ENCODE measurements around the gene UNC13A.
"Not testable (repeated sequence)": the region's sequence is repeated elsewhere in the genome, so short reads cannot be mapped to it uniquely, and the experiment has no call there.

UNC13A gene

DNA sequence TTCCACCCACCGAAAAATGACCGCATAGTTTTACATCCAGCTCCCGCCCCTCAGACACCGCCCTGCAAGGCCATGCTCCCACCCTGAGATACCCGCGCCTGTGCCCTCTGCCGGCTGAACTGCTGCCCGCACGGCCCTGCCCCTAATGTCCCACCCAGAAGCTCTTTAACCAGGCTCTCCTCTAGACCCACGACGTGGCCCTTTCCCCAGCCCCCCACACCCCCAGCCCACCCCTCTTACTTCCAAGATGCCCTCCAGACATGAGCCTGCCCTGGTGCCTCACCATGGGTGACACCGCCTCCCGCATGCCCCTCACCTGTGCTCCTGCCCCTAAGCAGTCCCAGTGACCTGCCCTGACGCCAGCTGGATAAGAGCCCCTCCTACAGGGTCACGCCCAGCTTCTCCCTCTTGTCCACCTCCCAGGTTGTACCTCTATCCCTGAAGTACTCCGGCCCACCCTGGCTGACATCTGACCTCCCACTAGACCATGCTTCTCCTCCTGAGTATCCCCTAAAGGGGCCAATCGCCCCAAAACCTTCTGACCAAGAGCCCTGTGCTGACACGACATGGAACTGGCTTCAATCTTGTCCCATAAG, 81.5 kb downstream of the UNC13A start:
- no peak for DNase-seq (ENCODE audit: insufficient read length, low spot score)
- FAIRE-seq, result no peak

DNA sequence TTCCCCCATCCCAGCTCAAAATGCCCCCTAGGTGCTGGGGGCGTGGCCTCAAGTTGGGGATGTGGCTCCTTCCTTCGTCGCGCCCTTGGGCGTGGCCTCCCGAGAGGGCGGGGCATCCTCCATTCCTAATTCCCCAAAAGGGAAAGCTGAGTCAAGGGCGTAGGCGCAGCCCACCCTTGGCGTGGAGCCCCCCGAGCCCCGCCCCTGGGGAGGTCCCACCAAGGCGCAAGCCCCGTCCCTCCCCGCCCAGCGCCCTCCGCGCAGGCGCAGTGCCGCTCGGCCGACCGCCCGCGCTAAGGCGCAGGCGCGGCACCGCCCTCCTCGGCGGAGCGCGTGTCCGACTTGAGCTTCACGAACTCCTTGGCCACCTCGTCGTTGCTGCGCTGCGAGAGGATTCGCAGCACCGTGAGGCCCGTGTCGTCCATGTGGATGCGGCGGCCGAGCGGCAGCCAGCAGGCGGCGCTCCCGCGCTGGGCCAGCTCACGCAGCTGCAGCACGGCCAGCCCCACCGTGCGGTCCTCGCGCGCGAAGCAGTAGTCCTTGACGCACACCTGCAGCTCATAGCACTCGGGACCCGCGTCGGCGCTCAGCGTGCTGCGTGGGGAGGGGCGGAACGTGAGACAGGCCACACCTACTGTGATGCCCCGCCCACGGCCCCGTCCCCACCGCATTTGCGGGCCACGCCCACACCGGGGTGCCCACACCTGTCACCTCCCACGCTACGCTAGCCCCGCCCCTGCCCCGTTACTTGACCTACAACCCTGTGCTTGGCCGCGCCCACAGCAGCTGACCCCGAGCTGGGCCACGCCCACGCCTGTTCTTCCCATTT, 82.2 kb downstream of the UNC13A start:
- FAIRE-seq (peak; percentile 87), DNase-seq (ENCODE audit: insufficient read length, low spot score) (peak; percentile 86)

DNA sequence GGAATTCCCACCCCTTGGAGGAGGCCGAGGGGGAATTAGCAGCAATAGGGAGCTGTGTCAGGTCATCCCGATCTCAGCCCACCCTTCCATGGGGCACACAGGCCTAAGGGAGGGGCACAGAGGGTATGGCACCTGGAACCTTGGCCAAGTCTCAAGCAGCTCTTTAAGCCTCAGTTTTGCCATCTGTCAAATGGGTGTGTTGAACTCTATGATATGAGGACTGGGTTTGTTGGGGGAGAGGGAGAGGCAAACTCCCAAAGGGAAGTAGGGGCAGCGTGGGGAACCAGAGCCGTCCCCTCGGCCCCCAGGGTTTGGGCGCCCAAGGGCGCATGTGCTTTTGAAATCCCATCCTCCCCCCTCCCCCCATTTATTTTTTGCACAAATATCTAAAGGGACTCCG, 83.0 kb downstream of the UNC13A start:
- DNase-seq (ENCODE audit: insufficient read length, low spot score) (no peak), FAIRE-seq (no peak)

DNA sequence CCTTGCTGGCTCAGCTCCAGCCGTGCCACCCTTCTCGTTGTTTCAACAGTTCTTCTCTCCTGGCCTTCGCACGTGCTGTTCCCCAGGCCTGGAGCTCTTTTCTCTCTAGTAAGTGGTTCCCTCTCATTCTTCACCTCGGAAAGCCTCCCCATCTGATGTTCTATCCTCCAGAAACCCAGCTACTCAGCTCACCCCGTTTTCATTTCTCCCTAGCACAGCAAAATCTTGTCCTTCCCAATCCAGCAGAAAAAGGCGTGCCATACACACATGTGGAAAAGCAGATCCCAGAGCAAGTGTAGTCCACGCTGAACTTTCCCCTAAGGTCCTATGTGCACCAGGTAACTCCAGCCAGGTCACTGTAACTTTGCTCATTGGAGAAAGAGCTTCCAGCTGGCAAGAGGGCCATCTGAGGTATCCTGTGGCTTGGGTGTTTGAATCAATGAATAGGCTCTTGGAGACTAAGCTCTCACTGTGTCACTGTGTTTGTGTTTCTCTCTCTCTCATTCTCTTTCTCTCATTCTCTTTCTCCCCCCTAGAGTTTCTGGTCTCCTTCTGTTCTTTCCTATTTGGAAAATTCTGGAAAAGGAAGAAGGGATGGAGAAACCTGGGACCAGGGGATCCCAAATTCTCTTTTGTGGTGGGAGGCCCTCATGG, 83.7 kb downstream of the UNC13A start:
- FAIRE-seq (no peak), DNase-seq (ENCODE audit: insufficient read length, low spot score) (no peak)

DNA sequence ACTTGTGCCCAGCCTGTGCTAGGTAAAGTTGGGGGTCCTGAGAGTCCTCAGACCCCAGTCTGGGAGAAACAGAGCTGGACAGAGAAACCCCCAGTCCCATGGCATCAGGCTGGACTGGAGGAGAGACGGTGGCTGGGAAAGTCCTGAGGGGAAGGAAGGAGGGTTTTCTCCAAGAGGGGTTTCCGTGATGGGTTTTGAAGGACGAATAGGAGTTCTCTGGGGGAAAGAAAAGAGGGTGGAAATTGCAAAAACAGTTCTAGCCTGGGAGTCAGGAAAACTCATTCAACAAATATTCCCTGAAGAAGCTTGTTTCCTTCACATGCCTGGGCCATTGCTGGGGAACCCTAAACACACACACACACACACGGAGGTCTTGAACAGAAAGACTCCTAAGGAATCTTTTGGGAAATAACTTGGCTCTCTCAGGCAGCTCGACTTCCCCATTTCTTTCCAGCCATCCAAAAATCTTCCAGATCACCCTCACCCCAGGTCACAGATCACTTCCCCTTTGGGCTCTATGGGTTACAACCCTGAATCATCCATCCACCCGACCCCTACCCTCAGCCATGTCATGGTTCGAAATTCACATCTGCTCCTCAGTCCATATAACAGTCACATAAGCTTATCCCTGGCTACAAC, 85.2 kb downstream of the UNC13A start:
- FAIRE-seq, result no peak

DNA sequence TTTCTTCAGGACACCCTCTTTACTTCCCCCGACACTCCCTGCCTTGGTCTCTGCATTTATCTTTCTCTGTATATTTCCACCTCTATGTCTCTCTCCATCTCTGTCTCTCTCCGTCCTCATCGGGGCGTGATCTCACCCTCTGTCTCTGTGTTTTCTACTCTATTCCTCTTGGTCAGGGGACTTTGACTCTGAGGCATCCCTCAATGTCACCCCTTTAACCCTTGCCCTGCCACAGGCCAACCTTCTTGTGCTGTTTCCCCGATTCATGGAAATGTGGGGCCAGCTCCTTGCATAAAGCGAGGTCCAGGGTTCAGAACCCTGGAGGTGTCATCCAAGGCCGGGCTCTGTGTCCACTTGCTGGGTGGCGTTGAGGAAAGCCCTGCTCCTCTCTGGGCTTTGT, 85.9 kb downstream of the UNC13A start:
- no peak for DNase-seq (ENCODE audit: insufficient read length, low spot score)
- no peak for FAIRE-seq

More for the DNA sequence above, 85.2 kb downstream of the UNC13A start:
- DNase-seq (ENCODE audit: insufficient read length, low spot score), result no peak

DNA sequence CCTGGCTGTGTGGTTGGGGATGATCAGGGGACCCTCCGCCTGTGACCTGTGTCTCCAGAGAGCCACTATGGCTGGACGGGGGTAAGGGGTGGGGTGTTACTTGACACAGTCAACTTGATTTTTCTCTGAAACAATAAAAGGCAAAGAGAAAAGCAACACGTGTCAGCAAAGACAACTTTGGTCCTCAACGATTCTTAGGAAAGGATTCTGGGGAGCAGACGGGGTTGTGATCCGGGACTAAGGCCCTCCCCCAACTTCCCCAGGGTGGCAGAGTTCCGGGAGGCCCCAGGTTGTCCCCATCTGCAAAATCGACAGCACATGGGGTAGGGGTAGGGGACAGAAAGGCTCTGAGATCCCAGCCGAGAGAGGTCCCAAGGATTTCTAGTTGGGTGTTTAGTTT, 86.5 kb downstream of the UNC13A start:
- FAIRE-seq, result no peak
- no peak for DNase-seq (ENCODE audit: insufficient read length, low spot score)

DNA sequence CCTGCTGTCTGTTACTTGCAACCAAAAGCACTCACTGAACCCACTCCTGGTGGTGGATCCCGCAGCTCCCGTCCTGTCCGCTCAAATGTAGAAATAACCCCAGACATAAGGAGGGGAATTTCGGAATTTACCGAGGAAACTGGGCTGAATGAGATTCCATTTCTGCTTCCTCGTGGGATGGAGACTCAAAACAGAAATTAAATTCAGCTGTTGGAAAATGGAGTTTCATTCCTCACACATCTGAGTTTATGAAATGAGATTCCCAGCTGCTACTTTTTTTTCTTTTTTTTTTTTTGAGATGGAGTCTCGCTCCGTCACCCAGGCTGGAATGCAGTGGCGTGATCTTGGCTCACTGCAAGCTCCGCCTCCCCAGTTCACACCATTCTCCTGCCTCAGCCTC, 88.4 kb downstream of the UNC13A start:
- no peak for FAIRE-seq
- no peak for DNase-seq (ENCODE audit: insufficient read length, low spot score)

DNA sequence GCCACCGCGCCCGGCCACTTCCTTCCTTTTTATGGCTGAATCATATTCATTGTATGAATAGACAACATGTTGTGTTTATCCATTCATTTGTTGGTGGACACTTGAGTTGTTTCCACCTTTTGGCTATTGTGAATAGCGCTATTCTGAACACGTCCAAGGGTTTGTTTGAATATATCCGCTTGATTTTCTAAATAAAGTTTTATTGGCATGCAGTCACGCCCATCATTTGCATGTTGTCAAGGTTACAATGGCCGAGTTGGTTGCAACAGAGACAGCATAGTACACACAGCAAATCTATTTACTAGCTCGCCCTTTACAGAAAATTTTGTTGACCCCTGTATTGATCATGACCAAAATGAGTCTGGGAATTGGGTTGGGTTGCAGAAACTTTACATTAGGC, 89.2 kb downstream of the UNC13A start:
- no peak for FAIRE-seq

DNA sequence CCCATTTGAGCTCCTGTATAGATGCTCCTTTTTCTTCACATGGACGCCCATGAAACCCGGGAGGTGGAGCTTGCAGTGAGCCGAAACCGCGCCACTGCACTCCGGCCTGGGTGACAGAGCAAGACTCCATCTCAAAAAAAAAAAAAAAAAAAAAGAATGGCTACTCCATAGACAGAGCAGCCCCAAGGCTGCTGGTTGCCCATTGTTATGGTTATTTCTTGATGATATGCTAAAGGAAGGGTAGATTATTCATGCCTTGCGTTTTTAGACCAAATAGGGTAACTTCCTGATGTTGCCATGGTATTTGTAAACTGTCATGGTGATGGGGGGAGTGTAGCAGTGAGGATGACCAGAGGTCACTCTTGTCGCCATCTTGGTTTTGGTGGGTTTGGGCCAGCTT, 90.1 kb downstream of the UNC13A start:
- not testable (repeated sequence) for FAIRE-seq; DNase-seq (ENCODE audit: insufficient read length, low spot score)

More for the DNA sequence above, 89.2 kb downstream of the UNC13A start:
- DNase-seq (ENCODE audit: insufficient read length, low spot score), result no peak

DNA sequence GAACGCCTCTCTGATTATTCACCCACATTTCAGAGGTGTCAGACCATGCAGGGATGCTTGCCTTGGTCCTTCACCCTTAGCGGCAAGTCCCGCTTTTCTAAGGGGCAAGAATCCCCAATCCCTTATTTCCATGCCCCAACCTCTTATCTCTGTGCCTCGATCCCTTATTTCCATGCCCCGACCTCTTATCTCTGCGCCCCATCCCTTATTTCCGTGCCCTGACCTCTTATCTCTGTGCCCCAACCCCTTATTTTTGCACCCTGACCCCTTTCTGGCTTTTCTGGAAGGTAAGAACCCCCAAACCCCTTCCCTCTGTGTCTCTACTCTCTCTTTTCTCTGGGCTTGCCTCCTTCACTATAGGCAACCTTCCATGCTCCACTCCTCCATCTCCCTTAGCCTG, 93.9 kb downstream of the UNC13A start:
- not testable (repeated sequence) for DNase-seq (ENCODE audit: insufficient read length, low spot score); FAIRE-seq

DNA sequence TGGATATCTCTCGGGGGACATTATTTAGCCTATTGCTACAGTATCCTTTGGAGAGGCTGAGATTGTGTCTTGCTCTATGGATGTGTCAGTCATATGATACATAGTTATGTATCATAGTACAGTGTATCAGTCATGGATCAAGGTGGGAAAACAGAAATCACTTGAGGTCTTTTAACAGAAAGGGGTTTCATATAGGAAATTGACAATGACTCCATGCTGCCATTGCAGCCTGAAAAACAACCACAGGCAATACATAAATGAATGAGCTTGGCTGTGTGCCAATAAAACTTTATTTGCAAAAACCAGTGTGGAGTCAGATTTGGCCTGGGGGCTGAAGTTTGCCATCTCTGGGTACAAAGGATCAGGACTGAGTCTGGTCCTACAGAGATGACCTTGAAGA, 97.3 kb downstream of the UNC13A start:
- DNase-seq (ENCODE audit: insufficient read length, low spot score) (no peak), FAIRE-seq (no peak)

DNA sequence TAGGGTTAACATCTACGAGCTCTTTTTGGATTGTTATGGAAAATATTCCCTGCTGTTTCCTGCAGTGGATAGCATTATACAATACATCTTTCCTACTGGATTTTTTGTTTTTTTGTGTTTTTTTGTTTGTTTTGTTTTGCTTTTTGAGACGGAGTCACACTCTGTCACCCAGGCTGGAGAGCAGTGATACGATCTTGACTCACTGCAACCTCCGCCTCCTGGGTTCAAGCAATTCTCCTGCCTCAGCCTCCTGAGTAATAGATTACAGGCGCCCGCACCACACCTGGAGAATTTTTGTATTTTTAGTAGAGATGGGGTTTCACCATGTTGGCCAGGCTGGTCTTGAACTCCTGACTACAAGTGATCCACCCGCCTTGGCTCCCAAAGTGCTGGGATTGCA, 102.8 kb downstream of the UNC13A start:
- DNase-seq (ENCODE audit: insufficient read length, low spot score); FAIRE-seq: not testable (repeated sequence)

DNA sequence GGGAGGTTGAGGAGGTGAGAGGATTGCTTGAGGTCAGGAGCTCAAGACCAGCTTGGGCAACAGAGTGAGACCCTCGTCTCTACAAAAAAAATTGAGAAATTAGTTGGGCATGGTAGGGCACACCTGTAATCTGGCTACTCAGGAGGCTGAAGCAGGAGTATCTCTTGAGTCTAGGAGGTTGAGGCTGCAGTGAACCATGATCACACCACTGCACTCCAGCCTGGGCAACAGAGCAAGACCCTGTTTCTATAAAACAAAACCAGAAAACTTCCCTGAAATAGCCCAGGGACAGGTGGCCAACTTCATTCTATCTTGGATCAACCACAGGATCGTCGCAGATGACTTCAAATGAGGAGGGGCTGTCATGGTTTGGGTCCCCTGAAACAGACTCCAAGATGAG, 104.0 kb downstream of the UNC13A start:
- DNase-seq (ENCODE audit: insufficient read length, low spot score) (no peak), FAIRE-seq (no peak)

DNA sequence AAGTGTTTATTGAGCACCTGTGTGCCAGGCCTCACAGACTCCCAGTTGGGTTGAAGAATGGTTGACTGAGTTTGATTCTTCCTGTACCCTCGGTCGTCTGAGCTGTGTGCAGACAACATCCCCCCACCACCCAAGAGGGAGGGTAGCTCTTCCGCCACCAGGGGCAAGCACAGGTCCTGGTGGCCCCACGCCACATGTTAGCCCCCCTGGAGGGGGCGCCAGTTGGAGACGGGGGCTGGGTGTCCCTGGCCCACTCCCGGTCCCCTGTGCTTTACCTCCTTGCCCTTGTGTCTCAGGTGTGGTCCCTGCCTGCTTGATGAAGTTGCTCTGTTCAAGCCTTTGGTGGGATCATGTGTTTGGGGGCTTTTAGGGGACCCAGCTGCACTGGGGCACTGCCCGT, 105.5 kb downstream of the UNC13A start:
- DNase-seq (ENCODE audit: insufficient read length, low spot score) (no peak), FAIRE-seq (no peak)

DNA sequence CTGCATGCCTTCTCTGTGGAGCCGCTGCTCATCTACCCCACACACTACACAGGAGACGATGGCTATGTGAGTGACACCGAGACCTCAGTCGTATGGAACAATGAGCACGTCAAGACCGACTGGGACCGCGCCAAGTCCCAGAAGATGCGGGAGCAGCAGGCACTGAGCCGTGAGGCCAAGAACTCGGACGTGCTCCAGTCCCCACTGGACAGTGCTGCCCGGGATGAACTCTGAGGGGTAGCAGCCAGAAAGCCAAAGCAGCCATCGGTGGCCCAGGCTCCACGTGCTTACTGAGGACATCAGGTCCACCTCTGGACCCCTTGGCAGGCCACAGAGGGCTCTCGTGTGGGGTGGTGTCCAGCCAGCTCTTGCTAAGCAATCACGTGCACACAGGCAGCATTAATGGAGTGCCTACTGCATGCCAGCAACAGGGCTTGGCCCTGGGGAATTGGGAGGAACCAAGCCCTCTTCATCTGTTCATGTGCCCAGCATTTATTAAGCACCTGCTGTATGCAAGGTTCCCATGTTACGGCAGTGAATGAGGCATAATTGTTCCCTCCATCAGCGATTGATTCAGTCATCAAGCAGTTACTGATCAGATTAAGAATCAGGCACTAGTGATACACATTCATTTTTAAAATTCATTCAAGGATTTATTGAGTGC, 106.8 kb downstream of the UNC13A start:
- FAIRE-seq, result no peak
- DNase-seq (ENCODE audit: insufficient read length, low spot score), result no peak

DNA sequence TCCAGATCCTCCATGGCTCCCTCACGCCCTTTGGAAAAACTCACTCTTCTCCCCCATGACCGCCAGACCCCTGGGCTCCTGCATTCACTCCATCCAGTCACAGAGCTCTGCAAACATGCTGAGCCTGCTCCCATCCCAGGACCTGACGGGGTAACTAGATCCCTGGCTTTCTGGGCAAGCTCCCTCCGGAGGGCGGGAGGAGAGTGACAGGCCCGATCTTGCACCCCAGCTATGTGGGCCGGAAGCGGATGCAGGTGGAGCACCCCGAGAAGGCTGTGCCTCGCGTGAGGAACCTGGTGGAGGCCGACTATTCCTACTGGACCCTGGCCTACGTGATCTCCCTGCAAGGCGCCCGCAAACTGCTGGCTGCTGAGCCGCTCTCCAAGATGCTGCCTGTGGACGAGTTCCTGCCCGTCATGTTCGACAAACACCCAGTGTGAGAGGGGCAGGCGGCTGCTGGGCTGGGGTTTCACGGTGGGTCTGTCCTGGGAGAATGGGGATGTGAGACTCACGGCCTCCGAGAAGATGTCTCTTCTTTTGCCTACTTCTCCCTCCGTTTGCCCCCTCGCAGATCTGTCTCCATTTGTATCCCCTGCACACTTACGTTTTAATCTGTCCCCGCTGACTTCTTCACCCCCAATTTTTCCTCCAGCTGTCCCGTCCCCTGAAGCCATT, 107.5 kb downstream of the UNC13A start:
- FAIRE-seq (no peak), DNase-seq (ENCODE audit: insufficient read length, low spot score) (no peak)

DNA sequence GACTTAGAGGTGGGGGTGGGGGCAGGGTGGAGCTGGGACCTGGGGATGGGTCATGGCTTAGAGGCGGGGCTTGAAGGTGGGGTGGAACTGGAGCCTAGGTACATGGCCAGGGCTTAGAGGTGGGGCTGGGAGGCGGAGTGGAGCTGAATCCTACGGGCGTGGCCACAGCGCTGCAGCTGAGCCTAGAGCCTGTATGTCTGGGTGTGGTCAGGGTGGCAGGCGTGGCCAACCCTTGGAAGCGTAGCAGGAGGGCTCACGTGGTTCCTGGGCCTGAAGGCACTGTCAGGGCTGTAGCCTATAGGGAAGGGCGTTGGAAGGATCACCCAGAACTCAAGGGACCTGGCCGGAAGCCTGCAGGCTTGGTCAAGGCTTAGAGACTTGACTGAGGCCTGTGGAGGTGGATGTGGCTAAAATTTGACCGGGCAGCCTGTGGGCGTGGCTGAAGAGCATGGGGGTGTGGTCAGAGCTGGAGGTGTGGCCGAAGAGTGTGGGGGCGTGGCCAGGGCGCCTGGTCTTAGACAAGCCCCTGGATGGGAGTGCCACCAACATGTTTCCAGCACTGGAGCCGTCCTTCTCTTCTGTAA, 108.4 kb downstream of the UNC13A start:
- DNase-seq (ENCODE audit: insufficient read length, low spot score), result peak; percentile 75
- peak; percentile 78 for FAIRE-seq

DNA sequence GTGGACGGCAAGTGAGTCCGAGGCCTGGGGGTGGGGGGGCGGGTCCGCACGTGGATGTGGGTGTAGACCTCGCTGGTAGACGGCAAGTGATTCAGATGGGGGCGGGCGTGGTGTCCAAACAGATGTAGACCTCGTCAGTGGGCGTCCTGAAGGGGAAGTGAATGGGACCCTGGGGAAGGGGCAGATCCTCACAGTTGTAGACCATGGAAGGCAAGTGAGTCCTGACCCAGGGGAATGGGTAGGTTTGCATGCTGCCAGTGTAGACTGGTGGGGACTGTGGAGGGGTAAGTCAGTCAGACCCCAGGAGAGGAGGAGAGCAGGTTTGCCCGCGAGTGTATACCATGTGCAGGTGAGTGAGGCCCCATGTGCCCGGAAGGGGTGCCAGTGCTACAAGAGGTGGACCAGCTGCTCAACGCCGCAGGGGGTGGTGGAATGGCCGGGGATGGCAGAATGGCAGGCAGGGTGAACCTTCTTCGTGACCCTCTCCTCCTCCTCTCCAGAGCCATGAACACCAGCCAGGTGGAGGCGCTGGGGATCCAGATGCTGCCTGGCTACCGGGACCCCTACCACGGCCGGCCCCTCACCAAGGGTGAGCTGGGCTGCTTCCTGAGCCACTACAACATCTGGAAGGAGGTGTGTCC, 110.6 kb downstream of the UNC13A start:
- no peak for FAIRE-seq
- no peak for DNase-seq (ENCODE audit: insufficient read length, low spot score)

All from GM19239 (cell line).